Breast epithelium (tissue), 3 donors: ENCODE results near the gene TEAD3.

Experiments used
- CTCF ChIP-seq, 3 donors: fragments of 450-650 bp; IDR thresholded peaks; one replicate each; pipeline ENCODE4 v1.5.1; 2016 to 2017; ENCODE audit warnings: antibody characterized with exemption in 3 of 3, mild to moderate bottlenecking in 3 of 3, moderate library complexity in 3 of 3
- POLR2AphosphoS5 ChIP-seq, 3 donors: sonication (generic); formaldehyde crosslinking; IDR thresholded peaks; one replicate each; pipeline ENCODE4 v1.6.1; 2017; ENCODE audit warnings: antibody characterized with exemption in 3 of 3

GRCh38 chr6:35483893-35484645, 12.8 kb downstream of the TEAD3 start:
- no peak for TF ChIP-seq CTCF (IDR thresholded peaks at IDR 0.05)
- no peak for TF ChIP-seq POLR2AphosphoS5 (IDR thresholded peaks at IDR 0.05)
